ENCODE data around the gene ZNF792.

ZNF792 gene

DNA sequence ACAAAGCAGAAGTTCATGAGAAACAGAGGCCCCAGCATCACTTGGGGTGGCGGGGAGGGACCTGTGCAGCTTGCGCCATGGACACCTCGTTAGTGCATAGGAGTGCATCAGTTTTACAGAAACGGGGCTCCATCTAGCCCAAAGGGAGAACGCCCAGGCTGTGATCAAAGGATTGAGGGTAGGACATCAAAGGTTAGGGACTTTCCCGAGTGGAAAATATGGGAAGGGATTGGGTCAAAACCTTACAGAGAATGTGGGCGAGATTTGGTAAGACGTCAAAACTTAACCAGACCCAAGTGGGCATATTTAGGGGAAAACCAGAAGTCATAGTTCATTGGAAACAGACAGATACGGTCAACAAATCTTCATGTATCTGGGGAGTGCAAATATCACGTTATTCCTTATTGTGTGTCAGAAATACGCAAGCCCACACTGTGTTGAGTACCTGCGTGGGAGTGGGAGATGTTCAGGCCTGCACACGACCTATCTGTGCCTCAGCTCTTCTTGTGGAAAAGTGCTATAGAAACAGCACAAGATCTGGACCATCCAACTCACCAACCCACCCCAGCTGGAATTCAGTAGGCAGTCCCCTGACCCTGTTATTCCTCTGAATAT is 26.7 kb upstream of the ZNF792 start:
- TF ChIP-seq, protein P1, sequence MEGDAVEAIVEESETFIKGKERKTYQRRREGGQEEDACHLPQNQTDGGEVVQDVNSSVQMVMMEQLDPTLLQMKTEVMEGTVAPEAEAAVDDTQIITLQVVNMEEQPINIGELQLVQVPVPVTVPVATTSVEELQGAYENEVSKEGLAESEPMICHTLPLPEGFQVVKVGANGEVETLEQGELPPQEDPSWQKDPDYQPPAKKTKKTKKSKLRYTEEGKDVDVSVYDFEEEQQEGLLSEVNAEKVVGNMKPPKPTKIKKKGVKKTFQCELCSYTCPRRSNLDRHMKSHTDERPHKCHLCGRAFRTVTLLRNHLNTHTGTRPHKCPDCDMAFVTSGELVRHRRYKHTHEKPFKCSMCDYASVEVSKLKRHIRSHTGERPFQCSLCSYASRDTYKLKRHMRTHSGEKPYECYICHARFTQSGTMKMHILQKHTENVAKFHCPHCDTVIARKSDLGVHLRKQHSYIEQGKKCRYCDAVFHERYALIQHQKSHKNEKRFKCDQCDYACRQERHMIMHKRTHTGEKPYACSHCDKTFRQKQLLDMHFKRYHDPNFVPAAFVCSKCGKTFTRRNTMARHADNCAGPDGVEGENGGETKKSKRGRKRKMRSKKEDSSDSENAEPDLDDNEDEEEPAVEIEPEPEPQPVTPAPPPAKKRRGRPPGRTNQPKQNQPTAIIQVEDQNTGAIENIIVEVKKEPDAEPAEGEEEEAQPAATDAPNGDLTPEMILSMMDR (conservative IDR thresholded peaks at IDR 0.05; ENCODE audit: low read depth), result no peak
- H3K27ac ChIP-seq, result no peak overlapping the region
- ChIA-PET POLR2A (ENCODE audit: low non-redundant PET) (no interaction called here), CTCF (interaction anchor here (0.8 to 0.9 kb wide), 2 partner anchors 18 to 76 kb away, joined by 3 read pairs; no protein-coding TSS in a partner anchor)
- DNase-seq (ENCODE audit: low spot score), result no peak

DNA sequence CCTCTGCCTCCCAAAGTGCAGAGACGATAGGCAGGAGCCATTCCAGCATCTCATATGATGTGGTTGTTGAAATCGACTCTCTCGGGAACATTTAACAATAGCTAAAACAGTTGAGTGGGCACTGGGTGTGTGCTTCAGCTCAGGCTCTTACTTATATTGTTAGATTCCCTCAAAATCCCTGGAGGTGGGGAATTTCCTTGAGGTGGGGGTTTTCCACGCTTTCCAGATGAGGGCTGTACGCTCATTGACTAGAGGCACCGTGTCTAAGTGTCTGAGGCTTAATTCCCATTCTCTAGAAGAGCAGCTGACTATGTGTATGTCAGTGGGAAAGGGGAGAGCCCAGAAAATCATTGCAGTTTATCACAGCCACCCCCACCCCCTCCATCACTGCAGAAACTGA is 25.3 kb upstream of the ZNF792 start:
- H3K27ac ChIP-seq, result no peak overlapping the region
- TF ChIP-seq, protein P1 (conservative IDR thresholded peaks at IDR 0.05; ENCODE audit: low read depth), result no peak
- POLR2A ChIA-PET (ENCODE audit: low non-redundant PET), result no interaction called here
- no peak for DNase-seq (ENCODE audit: low spot score)
- CTCF ChIA-PET, result no interaction called here

GRCh38 chr19:34988119-34988518 is 24.1 kb upstream of the ZNF792 start:
- ChIA-PET CTCF (interaction anchor here (0.6 kb wide), 1 partner anchor 20 kb away, joined by 4 read pairs; no protein-coding TSS in a partner anchor), POLR2A (ENCODE audit: low non-redundant PET) (no interaction called here)
- DNase-seq (ENCODE audit: low spot score), result no peak
- no peak overlapping the region for H3K27ac ChIP-seq
- TF ChIP-seq, protein P1 (conservative IDR thresholded peaks at IDR 0.05; ENCODE audit: low read depth), result no peak

- CTCF ChIA-PET, result interaction anchor here (0.9 to 1.3 kb wide), 2 partner anchors 9 to 59 kb away, joined by 3 to 7 read pairs; no protein-coding TSS in a partner anchor
- TF ChIP-seq, protein P1 (conservative IDR thresholded peaks at IDR 0.05; ENCODE audit: low read depth), result no peak
- no peak overlapping the region for H3K27ac ChIP-seq
- DNase-seq (ENCODE audit: low spot score), result no peak
- POLR2A ChIA-PET (ENCODE audit: low non-redundant PET), result no interaction called here
Observed at GRCh38 chr19:34985249-34986022, 21.4 kb upstream of the ZNF792 start.

GRCh38 chr19:34984287-34984686 is 20.3 kb upstream of the ZNF792 start:
- TF ChIP-seq, protein P1 (conservative IDR thresholded peaks at IDR 0.05; ENCODE audit: low read depth), result no peak
- ChIA-PET CTCF (interaction anchor here (0.7 kb wide), 1 partner anchor 637 kb away, joined by 3 read pairs; no protein-coding TSS in a partner anchor), POLR2A (ENCODE audit: low non-redundant PET) (no interaction called here)
- no peak overlapping the region for H3K27ac ChIP-seq
- no peak for DNase-seq (ENCODE audit: low spot score)

DNA sequence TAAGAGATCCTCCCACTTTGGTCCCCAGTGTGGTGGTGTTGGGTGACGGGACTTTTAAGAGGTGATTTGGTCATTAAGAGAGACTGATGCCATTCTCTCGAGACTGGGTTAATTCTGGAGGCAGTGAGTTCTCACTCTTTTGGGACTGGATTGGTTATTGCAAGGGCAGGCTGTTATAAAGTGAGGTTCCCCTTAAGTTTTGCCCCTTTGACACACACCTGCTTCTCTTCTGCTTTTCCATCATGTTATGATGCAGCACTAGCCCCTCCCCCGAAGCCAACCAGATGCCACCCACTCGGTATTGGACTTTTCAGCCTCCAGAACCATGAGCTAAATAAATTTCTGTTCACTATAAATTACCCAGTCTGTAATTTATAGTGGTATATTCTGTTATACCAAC is 19.8 kb upstream of the ZNF792 start:
- no peak overlapping the region for H3K27ac ChIP-seq
- ChIA-PET CTCF (interaction anchor here (0.7 kb wide), 1 partner anchor 638 kb away, joined by 3 read pairs; no protein-coding TSS in a partner anchor), POLR2A (ENCODE audit: low non-redundant PET) (interaction anchor here (0.7 kb wide), 1 partner anchor 16 kb away, joined by 5 read pairs; no protein-coding TSS in a partner anchor)
- TF ChIP-seq, protein P1 (conservative IDR thresholded peaks at IDR 0.05; ENCODE audit: low read depth), result no peak
- no peak for DNase-seq (ENCODE audit: low spot score)
